Measurements from ENCODE around the gene LHFPL2. TPM values are rescaled to one million over a fixed set of nuclear protein-coding genes. Genes with fewer than 3 reads are reported as not detected.

Gene LHFPL2
- total and polyA plus RNA-seq, 9 of the 15 experiments (the other 6 are each of a cell fraction or from before 2014, with no cell fraction given): 1.0 to 6.6 (median 4.6) TPM

GRCh38 chr5:78467752-78468357 lies 180.7 kb downstream of the LHFPL2 start (continued):
- TF ChIP-seq ZNF197 (CRISPR knock-in tag; IDR thresholded peaks at IDR 0.05; ENCODE audit: low read depth) (no peak), NFIX (CRISPR knock-in tag; IDR thresholded peaks at IDR 0.05; ENCODE audit: low read depth) (no peak), REST (IDR thresholded peaks at IDR 0.05; ENCODE audit: borderline replicate concordance) (peak; percentile 63; the same call in 1 of the 2 replicates), REST (CRISPR knock-in tag; IDR thresholded peaks at IDR 0.05; ENCODE audit: low read depth) (no peak), CHCHD3 (CRISPR knock-in tag; IDR thresholded peaks at IDR 0.05) (no peak), ZSCAN29 (IDR thresholded peaks at IDR 0.05) (no peak), SMC3 (conservative IDR thresholded peaks at IDR 0.05; ENCODE audit: insufficient read depth, low read depth, low read length) (peak; percentile 56), RAD21 (CRISPR knock-in tag; conservative IDR thresholded peaks at IDR 0.05 in 1 of 2, IDR thresholded peaks at IDR 0.05 in 1 of 2) (peak; percentile 73 to 84)
- TF ChIP-seq, protein P1, sequence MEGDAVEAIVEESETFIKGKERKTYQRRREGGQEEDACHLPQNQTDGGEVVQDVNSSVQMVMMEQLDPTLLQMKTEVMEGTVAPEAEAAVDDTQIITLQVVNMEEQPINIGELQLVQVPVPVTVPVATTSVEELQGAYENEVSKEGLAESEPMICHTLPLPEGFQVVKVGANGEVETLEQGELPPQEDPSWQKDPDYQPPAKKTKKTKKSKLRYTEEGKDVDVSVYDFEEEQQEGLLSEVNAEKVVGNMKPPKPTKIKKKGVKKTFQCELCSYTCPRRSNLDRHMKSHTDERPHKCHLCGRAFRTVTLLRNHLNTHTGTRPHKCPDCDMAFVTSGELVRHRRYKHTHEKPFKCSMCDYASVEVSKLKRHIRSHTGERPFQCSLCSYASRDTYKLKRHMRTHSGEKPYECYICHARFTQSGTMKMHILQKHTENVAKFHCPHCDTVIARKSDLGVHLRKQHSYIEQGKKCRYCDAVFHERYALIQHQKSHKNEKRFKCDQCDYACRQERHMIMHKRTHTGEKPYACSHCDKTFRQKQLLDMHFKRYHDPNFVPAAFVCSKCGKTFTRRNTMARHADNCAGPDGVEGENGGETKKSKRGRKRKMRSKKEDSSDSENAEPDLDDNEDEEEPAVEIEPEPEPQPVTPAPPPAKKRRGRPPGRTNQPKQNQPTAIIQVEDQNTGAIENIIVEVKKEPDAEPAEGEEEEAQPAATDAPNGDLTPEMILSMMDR (IDR thresholded peaks at IDR 0.05 in 2 of 3, conservative IDR thresholded peaks at IDR 0.05 in 1 of 3; ENCODE audit: insufficient read depth in 2 of 3, low read depth in 1 of 3, low read length in 3 of 3): peak; percentile 60 to 80 (median 65)
- TF ChIP-seq, protein P2, sequence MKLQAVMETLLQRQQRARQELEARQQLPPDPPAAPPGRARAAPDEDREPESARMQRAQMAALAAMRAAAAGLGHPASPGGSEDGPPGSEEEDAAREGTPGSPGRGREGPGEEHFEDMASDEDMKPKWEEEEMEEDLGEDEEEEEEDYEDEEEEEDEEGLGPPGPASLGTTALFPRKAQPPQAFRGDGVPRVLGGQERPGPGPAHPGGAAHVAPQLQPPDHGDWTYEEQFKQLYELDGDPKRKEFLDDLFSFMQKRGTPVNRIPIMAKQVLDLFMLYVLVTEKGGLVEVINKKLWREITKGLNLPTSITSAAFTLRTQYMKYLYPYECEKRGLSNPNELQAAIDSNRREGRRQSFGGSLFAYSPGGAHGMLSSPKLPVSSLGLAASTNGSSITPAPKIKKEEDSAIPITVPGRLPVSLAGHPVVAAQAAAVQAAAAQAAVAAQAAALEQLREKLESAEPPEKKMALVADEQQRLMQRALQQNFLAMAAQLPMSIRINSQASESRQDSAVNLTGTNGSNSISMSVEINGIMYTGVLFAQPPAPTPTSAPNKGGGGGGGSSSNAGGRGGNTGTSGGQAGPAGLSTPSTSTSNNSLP (IDR thresholded peaks at IDR 0.05; ENCODE audit: borderline replicate concordance, low read depth, low read length): 0 out of 2 replicates have a peak, but pooled peaks have one; percentile 28

All from K562 (cell line).